ENCODE data around the gene FRRS1. TPM values are rescaled to one million over a fixed set of nuclear protein-coding genes. Genes with fewer than 3 reads are reported as not detected.

The FRRS1 gene
- total and polyA plus RNA-seq, 4 donors = 1.9 to 9.2 (median 4.4) TPM

GRCh38 chr1:99682291-99682751, 84.1 kb downstream of the FRRS1 start:
- Histone ChIP-seq H3K4me1 (ENCODE audit: control insufficient read depth in 1 of 2, insufficient read depth in 2 of 2, low read length in 2 of 2) (peaks cover 0 to 3% of the 10 kb centered on the region in 2 donors), H3K27me3 (ENCODE audit: control insufficient read depth in 1 of 2, insufficient read depth in 2 of 2, low read length in 1 of 2) (no peaks in the 10 kb centered on the region), H3K36me3 (ENCODE audit: control insufficient read depth in 1 of 2, insufficient read depth in 2 of 2, low read length in 1 of 2) (no peaks in the 10 kb centered on the region), H3K27ac (ENCODE audit: low read depth in 1 of 2, low read length in 2 of 2) (no peak overlapping the region), H3K9me3 (ENCODE audit: control insufficient read depth, low read length) (no peaks in the 10 kb centered on the region), H3K4me3 (ENCODE audit: low read length in 2 of 2) (no peak overlapping the region)
- DNase-seq = no peak
- ATAC-seq (ENCODE audit: low FRiP score) = no peak
- intact Hi-C loops (cut with DNase I) = no loop called here
- 34 to 49% methylated on average over 4 of the region's 4 CpGs for WGBS, 2 donors

GRCh38 chr1:99681583-99681982, 84.9 kb downstream of the FRRS1 start:
- H3K27ac ChIP-seq (ENCODE audit: low read depth in 1 of 2, low read length in 2 of 2) = no peak overlapping the region
- H3K27me3 ChIP-seq (ENCODE audit: control insufficient read depth in 1 of 2, insufficient read depth in 2 of 2, low read length in 1 of 2) = no peaks in the 10 kb centered on the region
- ATAC-seq (ENCODE audit: low FRiP score) (no peak), DNase-seq (no peak)
- WGBS, 2 donors = 31 to 33% methylated on average over 3 of the region's 3 CpGs
- peaks cover 0 to 3% of the 10 kb centered on the region in 2 donors for H3K4me1 ChIP-seq (ENCODE audit: control insufficient read depth in 1 of 2, insufficient read depth in 2 of 2, low read length in 2 of 2)
- intact Hi-C loops (cut with DNase I) = no loop called here
- H3K4me3 ChIP-seq (ENCODE audit: low read length in 2 of 2) = no peak overlapping the region
- no peaks in the 10 kb centered on the region for H3K36me3 ChIP-seq (ENCODE audit: control insufficient read depth in 1 of 2, insufficient read depth in 2 of 2, low read length in 1 of 2)
- no peaks in the 10 kb centered on the region for H3K9me3 ChIP-seq (ENCODE audit: control insufficient read depth, low read length)

GRCh38 chr1:99680270-99680669, 86.2 kb downstream of the FRRS1 start:
- H3K4me1 ChIP-seq (ENCODE audit: control insufficient read depth in 1 of 2, insufficient read depth in 2 of 2, low read length in 2 of 2) = no peaks in the 10 kb centered on the region
- no peak for DNase-seq
- H3K4me3 ChIP-seq (ENCODE audit: low read length in 2 of 2) = no peak overlapping the region
- intact Hi-C loops (cut with DNase I) = no loop called here
- no peak overlapping the region for H3K27ac ChIP-seq (ENCODE audit: low read depth in 1 of 2, low read length in 2 of 2)
- no peaks in the 10 kb centered on the region for H3K9me3 ChIP-seq (ENCODE audit: control insufficient read depth, low read length)
- WGBS, 2 donors = 57 to 65% methylated on average over 1 of the region's 1 CpG
- no peak for ATAC-seq (ENCODE audit: low FRiP score)
- H3K27me3 ChIP-seq (ENCODE audit: control insufficient read depth in 1 of 2, insufficient read depth in 2 of 2, low read length in 1 of 2) = no peaks in the 10 kb centered on the region
- no peaks in the 10 kb centered on the region for H3K36me3 ChIP-seq (ENCODE audit: control insufficient read depth in 1 of 2, insufficient read depth in 2 of 2, low read length in 1 of 2)

- Histone ChIP-seq H3K4me1 (ENCODE audit: control insufficient read depth in 1 of 2, insufficient read depth in 2 of 2, low read length in 2 of 2) (no peaks in the 10 kb centered on the region), H3K27ac (ENCODE audit: low read depth in 1 of 2, low read length in 2 of 2) (no peak overlapping the region), H3K36me3 (ENCODE audit: control insufficient read depth in 1 of 2, insufficient read depth in 2 of 2, low read length in 1 of 2) (no peaks in the 10 kb centered on the region), H3K27me3 (ENCODE audit: control insufficient read depth in 1 of 2, insufficient read depth in 2 of 2, low read length in 1 of 2) (no peaks in the 10 kb centered on the region), H3K4me3 (ENCODE audit: low read length in 2 of 2) (no peak overlapping the region), H3K9me3 (ENCODE audit: control insufficient read depth, low read length) (no peaks in the 10 kb centered on the region)
- no peak for DNase-seq
- intact Hi-C loops (cut with DNase I) = no loop called here
- WGBS, 2 donors = 76 to 80% methylated on average over 2 of the region's 2 CpGs
- no peak for ATAC-seq (ENCODE audit: low FRiP score)
Observed at GRCh38 chr1:99677416-99677815, 89.0 kb downstream of the FRRS1 start.

- Histone ChIP-seq H3K4me3 (ENCODE audit: low read length in 2 of 2) (no peak overlapping the region), H3K36me3 (ENCODE audit: control insufficient read depth in 1 of 2, insufficient read depth in 2 of 2, low read length in 1 of 2) (no peaks in the 10 kb centered on the region), H3K27me3 (ENCODE audit: control insufficient read depth in 1 of 2, insufficient read depth in 2 of 2, low read length in 1 of 2) (no peaks in the 10 kb centered on the region), H3K9me3 (ENCODE audit: control insufficient read depth, low read length) (no peaks in the 10 kb centered on the region), H3K27ac (ENCODE audit: low read depth in 1 of 2, low read length in 2 of 2) (no peak overlapping the region), H3K4me1 (ENCODE audit: control insufficient read depth in 1 of 2, insufficient read depth in 2 of 2, low read length in 2 of 2) (no peaks in the 10 kb centered on the region)
- ATAC-seq (ENCODE audit: low FRiP score) (no peak), DNase-seq (no peak)
- intact Hi-C loops (cut with DNase I) = no loop called here
Observed at GRCh38 chr1:99676876-99677275, 89.6 kb downstream of the FRRS1 start.

GRCh38 chr1:99675994-99676393, 90.4 kb downstream of the FRRS1 start:
- H3K36me3 ChIP-seq (ENCODE audit: control insufficient read depth in 1 of 2, insufficient read depth in 2 of 2, low read length in 1 of 2) = no peaks in the 10 kb centered on the region
- H3K4me3 ChIP-seq (ENCODE audit: low read length in 2 of 2) = no peak overlapping the region
- H3K27me3 ChIP-seq (ENCODE audit: control insufficient read depth in 1 of 2, insufficient read depth in 2 of 2, low read length in 1 of 2) = no peaks in the 10 kb centered on the region
- 97 to 98% methylated on average over 1 of the region's 1 CpG for WGBS, 2 donors
- H3K4me1 ChIP-seq (ENCODE audit: control insufficient read depth in 1 of 2, insufficient read depth in 2 of 2, low read length in 2 of 2) = no peaks in the 10 kb centered on the region
- DNase-seq (no peak), ATAC-seq (ENCODE audit: low FRiP score) (no peak)
- H3K27ac ChIP-seq (ENCODE audit: low read depth in 1 of 2, low read length in 2 of 2) = no peak overlapping the region
- H3K9me3 ChIP-seq (ENCODE audit: control insufficient read depth, low read length) = no peaks in the 10 kb centered on the region
- intact Hi-C loops (cut with DNase I) = no loop called here

- H3K36me3 ChIP-seq (ENCODE audit: control insufficient read depth in 1 of 2, insufficient read depth in 2 of 2, low read length in 1 of 2) = no peaks in the 10 kb centered on the region
- intact Hi-C loops (cut with DNase I) = no loop called here
- H3K27me3 ChIP-seq (ENCODE audit: control insufficient read depth in 1 of 2, insufficient read depth in 2 of 2, low read length in 1 of 2) = no peaks in the 10 kb centered on the region
- no peak for DNase-seq
- no peaks in the 10 kb centered on the region for H3K9me3 ChIP-seq (ENCODE audit: control insufficient read depth, low read length)
- no peaks in the 10 kb centered on the region for H3K4me1 ChIP-seq (ENCODE audit: control insufficient read depth in 1 of 2, insufficient read depth in 2 of 2, low read length in 2 of 2)
- H3K27ac ChIP-seq (ENCODE audit: low read depth in 1 of 2, low read length in 2 of 2) = no peak overlapping the region
- no peak for ATAC-seq (ENCODE audit: low FRiP score)
- no peak overlapping the region for H3K4me3 ChIP-seq (ENCODE audit: low read length in 2 of 2)
Observed at GRCh38 chr1:99675292-99675691, 91.1 kb downstream of the FRRS1 start.

GRCh38 chr1:99674115-99675064, 92.0 kb downstream of the FRRS1 start:
- H3K27ac ChIP-seq (ENCODE audit: low read depth in 1 of 2, low read length in 2 of 2) = no peak overlapping the region

GRCh38 chr1:99673315-99673714, 93.1 kb downstream of the FRRS1 start:
- Histone ChIP-seq H3K36me3 (ENCODE audit: control insufficient read depth in 1 of 2, insufficient read depth in 2 of 2, low read length in 1 of 2) (no peaks in the 10 kb centered on the region), H3K9me3 (ENCODE audit: control insufficient read depth, low read length) (no peaks in the 10 kb centered on the region), H3K4me3 (ENCODE audit: low read length in 2 of 2) (no peak overlapping the region), H3K27ac (ENCODE audit: low read depth in 1 of 2, low read length in 2 of 2) (no peak overlapping the region), H3K4me1 (ENCODE audit: control insufficient read depth in 1 of 2, insufficient read depth in 2 of 2, low read length in 2 of 2) (no peaks in the 10 kb centered on the region), H3K27me3 (ENCODE audit: control insufficient read depth in 1 of 2, insufficient read depth in 2 of 2, low read length in 1 of 2) (no peaks in the 10 kb centered on the region)
- DNase-seq (no peak), ATAC-seq (ENCODE audit: low FRiP score) (no peak)
- WGBS, 2 donors = 81 to 90% methylated on average over 4 of the region's 5 CpGs
- intact Hi-C loops (cut with DNase I) = no loop called here

More at GRCh38 chr1:99674115-99675064, 92.0 kb downstream of the FRRS1 start:
- no peaks in the 10 kb centered on the region for H3K9me3 ChIP-seq (ENCODE audit: control insufficient read depth, low read length)
- DNase-seq (no peak), ATAC-seq (ENCODE audit: low FRiP score) (no peak)
- H3K4me1 ChIP-seq (ENCODE audit: control insufficient read depth in 1 of 2, insufficient read depth in 2 of 2, low read length in 2 of 2) = no peaks in the 10 kb centered on the region
- WGBS, 2 donors = 40 to 53% methylated on average over 6 of the region's 6 CpGs
- H3K4me3 ChIP-seq (ENCODE audit: low read length in 2 of 2) = no peak overlapping the region
- intact Hi-C loops (cut with DNase I) = no loop called here
- H3K27me3 ChIP-seq (ENCODE audit: control insufficient read depth in 1 of 2, insufficient read depth in 2 of 2, low read length in 1 of 2) = no peaks in the 10 kb centered on the region
- H3K36me3 ChIP-seq (ENCODE audit: control insufficient read depth in 1 of 2, insufficient read depth in 2 of 2, low read length in 1 of 2) = no peaks in the 10 kb centered on the region

Measured in aorta (tissue), 5 donors.